OCI-M1 (cell line): ENCODE results near the gene THRB.
"Not testable (repeated sequence)": the region's sequence is repeated elsewhere in the genome, so short reads cannot be mapped to it uniquely, and the experiment has no call there.

Source experiments
- DNase-seq: peaks from one replicate; lab custom pipeline; 2025; lab: John Stamatoyannopoulos, UW

THRB gene

DNA sequence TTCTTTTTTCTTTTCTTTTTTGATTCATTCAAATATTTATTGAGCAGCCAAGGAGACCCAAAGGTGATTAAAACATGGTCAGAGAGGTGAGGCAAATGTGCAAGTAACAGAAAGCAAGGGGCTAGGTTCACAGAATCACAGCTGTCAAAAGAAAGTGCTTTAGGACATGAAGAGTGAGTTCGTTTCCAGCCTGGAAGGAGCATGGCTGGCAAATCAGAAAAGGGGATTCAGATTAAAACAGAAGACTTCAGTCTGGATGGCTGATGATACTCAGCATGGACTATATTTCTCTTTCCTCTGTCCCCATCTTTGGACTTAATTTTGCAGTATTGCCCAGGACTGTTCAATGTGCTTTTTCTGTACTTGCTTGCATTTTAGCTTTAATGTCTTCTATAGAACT lies 398.4 kb downstream of the THRB start:
- no peak for DNase-seq

DNA sequence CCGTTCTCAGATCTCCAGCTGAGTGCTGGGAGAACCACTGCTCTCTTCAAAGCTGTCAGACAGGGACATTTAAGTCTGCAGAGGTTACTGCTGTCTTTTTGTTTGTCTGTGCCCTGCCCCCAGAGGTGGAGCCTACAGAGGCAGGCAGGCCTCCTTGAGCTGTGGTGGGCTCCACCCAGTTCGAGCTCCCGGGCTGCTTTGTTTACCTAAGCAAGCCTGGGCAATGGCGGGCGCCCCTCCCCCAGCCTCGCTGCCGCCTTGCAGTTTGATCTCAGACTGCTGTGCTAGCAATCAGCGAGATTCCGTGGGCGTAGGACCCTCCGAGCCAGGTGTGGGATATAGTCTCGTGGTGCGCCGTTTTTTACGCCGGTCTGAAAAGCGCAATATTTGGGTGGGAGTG lies 399.8 kb downstream of the THRB start:
- not testable (repeated sequence) for DNase-seq

DNA sequence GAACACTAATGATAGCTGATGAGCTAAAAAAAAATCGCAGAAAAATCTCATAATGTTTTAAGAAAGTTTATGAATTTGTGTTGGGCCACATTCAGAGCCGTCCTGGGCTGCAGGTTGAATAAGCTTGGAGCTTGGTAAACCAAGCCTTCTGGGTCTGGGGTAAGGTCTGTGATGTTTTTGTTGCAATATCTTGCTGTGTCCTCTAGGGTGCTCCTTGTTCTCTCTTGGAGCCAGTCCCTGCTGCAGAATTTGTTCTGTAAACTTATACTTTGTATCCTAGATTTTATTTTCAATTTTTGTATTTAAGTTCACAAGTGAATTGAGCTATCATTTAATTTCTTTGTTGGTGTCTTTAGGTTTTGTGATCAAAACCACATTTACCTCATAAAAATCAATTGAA lies 405.9 kb downstream of the THRB start:
- peak; percentile 25 for DNase-seq

DNA sequence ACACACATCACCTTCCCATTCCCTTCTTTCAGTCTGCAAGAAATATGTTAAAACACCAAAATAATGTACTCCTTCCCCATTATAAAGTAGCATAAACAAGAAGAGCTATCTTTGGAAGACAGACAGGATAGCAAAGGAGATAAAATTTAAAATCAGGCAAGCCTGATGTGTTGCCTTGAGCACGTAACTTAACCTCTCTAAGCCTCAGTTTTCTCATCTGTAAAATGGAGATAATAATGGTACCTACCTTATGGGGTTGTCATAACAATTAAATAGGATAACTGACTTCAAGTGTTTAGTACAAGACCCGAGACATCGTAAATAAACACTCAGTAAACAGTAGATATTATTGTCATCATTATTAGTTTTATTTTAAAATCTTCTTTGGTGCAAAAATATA lies 407.2 kb downstream of the THRB start:
- DNase-seq: no peak

DNA sequence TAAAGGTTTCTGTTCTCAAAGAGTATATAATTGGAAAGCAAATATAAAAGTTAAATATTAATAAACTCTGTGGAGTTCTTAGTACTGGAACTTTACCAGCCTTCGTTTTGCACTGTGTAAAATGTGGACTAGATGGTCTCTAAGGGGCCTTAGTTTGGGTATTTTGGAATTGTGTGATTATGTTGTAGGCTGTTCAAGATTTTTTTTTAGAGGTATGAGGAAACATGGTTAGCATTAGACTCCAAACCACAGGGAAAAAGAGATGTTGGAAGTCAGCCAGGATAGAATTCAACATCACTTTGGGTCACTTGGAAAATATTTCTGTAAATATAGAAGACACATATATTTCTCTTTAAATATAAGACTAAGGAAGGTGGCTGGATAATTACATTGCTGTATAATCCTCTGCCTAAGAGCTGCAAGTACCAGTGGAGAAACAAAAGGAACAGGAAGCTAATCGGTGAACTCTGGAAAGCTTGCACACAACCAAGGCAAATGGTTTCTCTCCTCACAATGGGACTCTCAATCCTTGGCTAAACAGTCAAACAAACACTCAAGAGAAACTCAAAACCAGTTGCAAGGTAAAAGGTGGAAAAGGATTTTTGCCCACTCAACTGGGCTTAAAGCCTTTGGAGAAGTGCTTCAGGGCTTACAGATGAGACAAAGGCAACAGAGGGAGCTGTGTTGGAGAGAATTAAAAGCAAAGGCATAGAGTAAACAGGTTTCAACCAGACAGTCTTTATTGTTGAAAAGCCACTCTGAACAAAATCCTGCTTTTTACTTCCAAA lies 407.8 kb downstream of the THRB start:
- DNase-seq: no peak

DNA sequence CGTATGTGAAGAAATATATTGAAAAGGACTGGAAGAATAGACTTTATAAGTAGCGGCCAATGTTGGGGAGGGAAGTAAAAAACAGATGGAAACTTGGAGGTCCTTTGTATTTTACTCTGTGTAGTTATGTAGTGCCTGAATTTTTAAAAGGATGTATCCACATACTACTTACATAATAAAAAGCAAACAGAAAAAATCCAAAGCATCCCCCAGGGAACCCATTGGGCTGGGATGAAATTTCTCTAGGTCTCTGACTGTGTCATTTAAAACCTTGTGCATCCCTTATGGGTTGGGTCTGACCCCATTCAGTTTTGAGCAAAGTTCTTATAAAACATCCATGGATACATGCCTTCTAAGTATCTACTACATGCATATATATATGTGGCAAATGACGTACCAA lies 408.4 kb downstream of the THRB start:
- no peak for DNase-seq

DNA sequence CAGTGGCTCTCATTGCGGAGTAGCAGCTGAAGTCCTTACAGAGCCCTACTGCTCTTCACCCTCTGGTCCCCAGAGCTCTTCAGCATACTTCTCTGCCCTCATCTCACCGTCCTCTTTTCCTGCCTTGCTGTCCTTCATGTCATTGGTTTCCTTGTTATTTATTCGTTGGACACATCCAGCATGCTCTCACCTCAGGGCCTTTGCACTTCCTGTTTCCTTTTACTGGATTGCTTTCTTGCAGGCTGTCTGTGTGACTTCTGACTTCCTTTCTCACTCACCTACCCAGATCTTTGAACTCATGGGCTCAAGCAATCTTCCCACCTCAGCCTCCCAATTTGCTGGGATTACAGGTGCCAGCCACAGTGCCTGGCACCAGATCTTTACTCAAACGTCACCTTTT lies 422.5 kb downstream of the THRB start:
- DNase-seq: no peak

DNA sequence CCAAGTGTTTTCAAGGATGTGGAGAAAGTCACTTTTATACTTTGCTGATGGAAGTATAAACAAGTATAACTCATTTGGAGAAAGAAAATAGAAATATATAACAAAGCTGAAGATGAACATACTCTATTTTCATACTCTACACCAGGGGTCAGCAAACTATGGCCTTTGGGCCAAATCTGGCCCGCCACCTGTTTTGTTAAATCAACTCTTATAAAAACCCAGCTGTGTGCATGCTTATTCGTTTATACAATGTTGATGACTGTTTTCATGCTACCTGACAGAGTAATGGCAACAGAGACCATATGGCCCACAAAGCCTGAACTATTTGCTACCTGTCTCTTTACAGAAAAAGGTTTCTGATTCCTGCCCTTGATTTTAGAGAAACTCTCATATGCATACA lies 425.6 kb downstream of the THRB start:
- DNase-seq: peak; percentile 37

DNA sequence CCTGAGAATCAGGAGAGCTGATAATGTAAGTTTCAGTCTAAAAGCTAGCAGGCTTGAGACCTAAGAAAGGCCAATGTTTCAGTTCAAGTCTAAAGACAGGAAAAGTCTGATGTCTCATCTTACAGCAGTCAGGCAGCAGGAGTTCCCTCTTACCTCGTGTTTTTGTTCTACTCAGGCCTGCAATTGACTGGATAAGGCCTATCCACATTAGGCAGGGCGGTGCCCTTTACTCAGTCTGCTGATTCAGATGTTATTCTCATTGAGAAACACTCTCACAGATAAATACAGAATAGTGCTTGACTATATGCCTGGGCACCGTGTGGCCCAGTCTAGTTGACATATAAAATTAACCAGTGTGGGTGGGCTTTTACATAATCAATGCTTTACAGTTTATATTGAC lies 427.2 kb downstream of the THRB start:
- DNase-seq: peak; percentile 11
